ENCODE measurements around the gene CCL1.

Gene CCL1

DNA sequence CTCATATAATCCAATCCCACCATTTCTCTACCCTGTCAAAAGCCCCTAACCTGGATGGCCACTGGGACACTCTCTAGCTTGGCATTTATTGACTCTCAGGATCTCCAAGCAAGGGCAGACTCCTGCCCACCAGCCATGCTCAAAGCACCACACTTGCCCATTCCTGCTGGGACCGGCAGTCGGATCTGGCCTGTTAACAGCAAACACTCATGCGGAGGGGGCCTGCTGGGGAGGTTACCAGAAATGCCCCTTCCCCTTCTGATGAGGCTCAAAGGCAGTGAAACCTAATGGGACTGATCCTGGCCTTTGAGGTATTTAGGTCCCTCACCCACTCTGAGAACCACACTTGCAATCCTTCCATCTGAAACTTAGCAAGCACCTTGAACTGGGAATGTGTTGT is 6.5 kb upstream of the CCL1 start:
- Histone ChIP-seq H3K4me3 (ENCODE audit: extremely low read depth, insufficient read depth, low read length, poor library complexity, severe bottlenecking) (no peak overlapping the region), H3K9me3 (ENCODE audit: control insufficient read depth, low read length) (no peaks in the 10 kb centered on the region), H3K36me3 (ENCODE audit: control insufficient read depth, insufficient read depth, low read length) (no peaks in the 10 kb centered on the region), H3K4me1 (ENCODE audit: control insufficient read depth, insufficient read depth, low read length, poor library complexity, severe bottlenecking) (peaks cover 10% of the 10 kb centered on the region), H3K27ac (ENCODE audit: low read depth, low read length, severe bottlenecking) (no peak overlapping the region)
- WGBS, 2 experiments (ENCODE audit: insufficient coverage in 2 of 2), result 91 to 100% methylated on average over 3 of the region's 3 CpGs

DNA sequence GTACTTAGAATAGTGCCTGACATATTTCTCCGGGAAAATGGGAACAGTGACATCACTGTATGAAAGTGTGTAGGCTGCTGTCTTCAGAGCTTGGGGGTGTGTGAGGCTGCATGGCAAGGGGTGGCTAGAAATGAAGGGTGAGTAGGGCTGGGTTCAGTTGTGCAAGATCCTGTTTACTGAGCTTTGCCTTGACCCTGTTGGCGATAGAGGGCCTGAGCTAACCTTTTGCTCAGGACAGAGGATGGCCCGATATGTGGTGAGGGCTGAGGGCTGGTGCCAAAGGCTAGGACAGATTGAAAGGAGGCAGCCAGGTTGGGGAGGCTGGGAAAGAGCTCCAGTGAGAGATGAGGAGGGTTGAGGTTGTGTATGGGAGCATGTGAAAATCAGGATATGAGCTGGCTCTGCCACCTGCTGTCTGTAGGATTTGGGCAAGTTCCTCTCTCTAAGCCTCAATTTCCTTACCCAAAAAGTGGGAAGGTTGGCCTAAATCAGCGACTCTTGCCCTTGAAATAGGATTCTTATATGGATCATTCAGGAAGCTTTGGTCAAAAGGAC is 6.0 kb upstream of the CCL1 start:
- peaks cover 10% of the 10 kb centered on the region for H3K4me1 ChIP-seq (ENCODE audit: control insufficient read depth, insufficient read depth, low read length, poor library complexity, severe bottlenecking)
- WGBS, 2 experiments (ENCODE audit: insufficient coverage in 2 of 2), result 67 to 70% methylated on average over 4 of the region's 4 CpGs
- H3K27ac ChIP-seq (ENCODE audit: low read depth, low read length, severe bottlenecking), result no peak overlapping the region
- no peak overlapping the region for H3K4me3 ChIP-seq (ENCODE audit: extremely low read depth, insufficient read depth, low read length, poor library complexity, severe bottlenecking)
- H3K9me3 ChIP-seq (ENCODE audit: control insufficient read depth, low read length), result no peaks in the 10 kb centered on the region
- H3K36me3 ChIP-seq (ENCODE audit: control insufficient read depth, insufficient read depth, low read length), result no peaks in the 10 kb centered on the region

DNA sequence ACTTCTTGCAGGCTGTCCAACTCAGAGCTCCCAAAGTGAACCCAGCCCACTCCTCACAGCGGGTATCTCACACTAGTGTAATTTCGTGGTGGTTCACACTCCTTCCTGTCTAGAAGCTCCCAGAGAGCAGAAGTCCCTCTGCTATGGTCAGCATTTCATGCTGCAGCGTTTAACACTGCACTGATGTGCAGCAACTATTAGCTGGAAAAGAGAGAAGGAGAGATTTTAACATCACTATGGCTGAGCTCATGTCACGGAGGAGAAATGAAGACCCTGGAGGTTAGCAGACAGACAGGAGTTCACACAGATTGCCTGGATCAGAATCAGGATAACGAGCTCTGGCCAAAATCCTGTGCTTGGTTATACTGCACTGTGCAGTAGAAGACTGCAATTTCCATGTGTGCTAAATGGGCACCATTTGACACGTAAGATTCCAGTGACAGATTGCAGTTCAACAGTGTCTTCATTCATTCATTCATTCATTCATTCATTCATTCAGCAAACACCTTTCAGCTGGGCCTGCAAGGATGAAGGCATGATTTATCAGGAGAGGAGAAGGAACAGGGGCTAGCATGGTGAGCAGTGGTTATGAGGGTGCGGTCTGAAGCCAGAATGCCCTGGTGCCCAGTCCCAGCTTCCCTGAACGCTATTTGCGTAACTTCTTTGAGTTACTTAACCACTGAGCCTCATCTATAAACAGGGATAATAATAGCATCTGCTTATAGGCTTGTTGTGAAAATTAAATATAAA is 5.3 kb upstream of the CCL1 start:
- H3K4me1 ChIP-seq (ENCODE audit: control insufficient read depth, insufficient read depth, low read length, poor library complexity, severe bottlenecking), result peaks cover 10% of the 10 kb centered on the region
- no peak overlapping the region for H3K4me3 ChIP-seq (ENCODE audit: extremely low read depth, insufficient read depth, low read length, poor library complexity, severe bottlenecking)
- WGBS, 2 experiments (ENCODE audit: insufficient coverage in 2 of 2), result 82 to 89% methylated on average over 4 to 5 of the region's 9 CpGs
- no peaks in the 10 kb centered on the region for H3K9me3 ChIP-seq (ENCODE audit: control insufficient read depth, low read length)
- no peaks in the 10 kb centered on the region for H3K36me3 ChIP-seq (ENCODE audit: control insufficient read depth, insufficient read depth, low read length)
- no peak overlapping the region for H3K27ac ChIP-seq (ENCODE audit: low read depth, low read length, severe bottlenecking)

DNA sequence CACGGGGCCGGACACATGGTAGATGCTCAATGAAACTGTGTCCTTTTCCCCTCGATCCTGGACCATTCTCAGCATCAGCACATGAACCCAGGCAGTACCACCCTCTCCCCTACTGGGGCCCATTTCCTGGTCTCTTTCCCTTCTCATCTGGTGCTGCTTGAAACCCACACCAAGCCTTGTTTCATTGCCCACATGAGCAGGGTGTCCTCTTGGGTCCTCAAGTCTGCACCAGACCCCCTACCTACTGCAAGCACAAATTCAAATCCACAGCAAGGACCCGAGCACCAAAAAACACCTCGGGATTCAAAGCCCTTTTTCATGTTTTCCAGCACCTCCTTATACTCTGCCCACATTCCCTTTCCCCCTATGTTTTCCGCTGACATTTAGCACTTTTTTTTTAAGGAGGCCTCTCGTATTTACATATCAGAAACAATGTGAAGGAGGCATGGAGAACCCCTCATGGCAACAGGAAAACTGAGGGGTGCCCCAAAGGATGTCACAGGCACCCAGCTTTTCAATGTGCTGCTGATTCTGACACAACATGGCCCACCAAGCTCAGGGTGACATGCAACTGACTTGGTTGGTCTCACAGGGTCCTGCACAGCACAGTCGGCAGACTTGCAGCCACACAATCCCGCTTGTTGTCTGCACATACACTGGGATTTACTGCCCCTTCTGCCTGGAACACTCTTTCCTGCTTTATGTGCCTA is 4.6 kb upstream of the CCL1 start:
- WGBS, 2 experiments (ENCODE audit: insufficient coverage in 2 of 2), result 85 to 90% methylated on average over 8 to 9 of the region's 9 CpGs
- Histone ChIP-seq H3K4me1 (ENCODE audit: control insufficient read depth, insufficient read depth, low read length, poor library complexity, severe bottlenecking) (peaks cover 10% of the 10 kb centered on the region), H3K36me3 (ENCODE audit: control insufficient read depth, insufficient read depth, low read length) (no peaks in the 10 kb centered on the region), H3K27ac (ENCODE audit: low read depth, low read length, severe bottlenecking) (no peak overlapping the region), H3K9me3 (ENCODE audit: control insufficient read depth, low read length) (no peaks in the 10 kb centered on the region), H3K4me3 (ENCODE audit: extremely low read depth, insufficient read depth, low read length, poor library complexity, severe bottlenecking) (no peak overlapping the region)

DNA sequence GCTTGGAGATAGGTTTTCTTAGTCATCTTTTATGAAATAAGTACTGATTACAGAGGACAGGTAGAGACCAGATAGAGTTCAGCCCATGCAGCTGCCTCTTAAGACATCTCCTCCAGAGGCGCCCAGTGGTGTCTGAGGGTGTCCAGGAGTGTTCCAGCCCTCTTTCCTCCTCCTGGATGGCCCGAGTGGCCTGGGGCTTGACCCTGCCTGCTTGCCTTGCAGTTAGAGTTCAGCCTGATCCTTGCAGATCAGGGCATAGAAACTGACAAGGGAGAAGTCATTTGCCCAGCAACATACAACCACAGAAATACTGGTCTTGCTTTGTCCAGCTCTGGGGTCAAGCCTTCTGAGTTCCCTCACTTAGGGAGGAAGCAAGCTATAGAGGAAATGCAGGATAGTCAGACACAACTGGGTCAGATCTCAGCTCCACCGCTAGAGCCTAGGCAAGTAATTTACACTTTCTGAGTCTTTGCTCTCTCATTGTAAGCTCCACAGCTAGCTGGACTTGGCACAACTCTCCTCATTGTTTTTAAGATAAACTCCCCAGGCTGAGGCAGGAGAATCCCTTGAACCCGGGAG is 3.6 kb upstream of the CCL1 start:
- Histone ChIP-seq H3K4me1 (ENCODE audit: control insufficient read depth, insufficient read depth, low read length, poor library complexity, severe bottlenecking) (peaks cover 9% of the 10 kb centered on the region), H3K27ac (ENCODE audit: low read depth, low read length, severe bottlenecking) (no peak overlapping the region), H3K9me3 (ENCODE audit: control insufficient read depth, low read length) (no peaks in the 10 kb centered on the region), H3K36me3 (ENCODE audit: control insufficient read depth, insufficient read depth, low read length) (no peaks in the 10 kb centered on the region), H3K4me3 (ENCODE audit: extremely low read depth, insufficient read depth, low read length, poor library complexity, severe bottlenecking) (no peak overlapping the region)
- 83 to 100% methylated on average over 1 to 2 of the region's 4 CpGs for WGBS, 2 experiments (ENCODE audit: insufficient coverage in 2 of 2)

DNA sequence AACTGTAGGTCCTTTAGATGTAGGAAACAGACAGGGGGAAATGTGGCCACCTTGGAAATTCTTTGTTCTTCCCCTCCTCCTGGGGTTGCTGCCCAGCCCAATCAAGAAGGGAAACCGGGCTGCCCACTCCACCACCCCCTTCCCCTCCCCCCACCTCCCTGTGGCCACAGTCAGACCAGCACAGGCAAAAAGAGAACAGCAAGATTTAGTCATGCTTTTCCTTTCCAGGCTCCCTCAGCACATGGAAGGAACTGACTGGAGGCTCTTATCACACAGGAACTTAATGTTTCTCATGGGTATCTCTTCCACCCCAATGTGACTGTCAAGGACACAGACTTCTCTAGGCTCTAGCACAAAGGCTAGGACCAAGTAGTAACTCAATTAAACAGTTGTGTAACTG is 3.0 kb upstream of the CCL1 start:
- peaks cover 3% of the 10 kb centered on the region for H3K4me1 ChIP-seq (ENCODE audit: control insufficient read depth, insufficient read depth, low read length, poor library complexity, severe bottlenecking)
- no peaks in the 10 kb centered on the region for H3K9me3 ChIP-seq (ENCODE audit: control insufficient read depth, low read length)
- H3K36me3 ChIP-seq (ENCODE audit: control insufficient read depth, insufficient read depth, low read length), result no peaks in the 10 kb centered on the region
- H3K4me3 ChIP-seq (ENCODE audit: extremely low read depth, insufficient read depth, low read length, poor library complexity, severe bottlenecking), result no peak overlapping the region
- 20% methylated on average over 1 of the region's 1 CpG; no CpG with 5 or more reads in 1 of the 2 experiments for WGBS, 2 experiments (ENCODE audit: insufficient coverage in 2 of 2)
- H3K27ac ChIP-seq (ENCODE audit: low read depth, low read length, severe bottlenecking), result no peak overlapping the region

DNA sequence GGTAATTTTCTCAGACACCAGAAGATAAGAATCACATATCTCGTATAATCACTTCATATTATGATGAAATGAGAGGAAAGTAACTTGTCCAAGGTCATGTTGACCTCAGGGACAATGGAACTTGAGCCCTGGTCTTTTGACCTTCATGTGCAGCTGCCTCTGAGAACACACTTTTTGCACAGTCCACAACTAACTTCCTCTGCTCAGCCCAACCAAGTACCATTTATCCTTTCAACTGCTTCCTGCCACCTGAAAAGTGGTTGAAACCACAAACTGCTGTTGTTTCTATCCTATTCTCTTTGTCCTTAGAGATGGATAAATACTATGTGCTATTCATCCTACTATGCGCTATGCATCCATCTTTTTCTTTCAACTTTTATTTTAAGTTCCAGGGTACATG is 2.3 kb upstream of the CCL1 start:
- Histone ChIP-seq H3K4me1 (ENCODE audit: control insufficient read depth, insufficient read depth, low read length, poor library complexity, severe bottlenecking) (peaks cover 2% of the 10 kb centered on the region), H3K27ac (ENCODE audit: low read depth, low read length, severe bottlenecking) (no peak overlapping the region), H3K4me3 (ENCODE audit: extremely low read depth, insufficient read depth, low read length, poor library complexity, severe bottlenecking) (no peak overlapping the region), H3K9me3 (ENCODE audit: control insufficient read depth, low read length) (no peaks in the 10 kb centered on the region), H3K36me3 (ENCODE audit: control insufficient read depth, insufficient read depth, low read length) (no peaks in the 10 kb centered on the region)
- no CpG with 5 or more reads among the region's 2 CpGs for WGBS, 2 experiments (ENCODE audit: insufficient coverage in 2 of 2)

DNA sequence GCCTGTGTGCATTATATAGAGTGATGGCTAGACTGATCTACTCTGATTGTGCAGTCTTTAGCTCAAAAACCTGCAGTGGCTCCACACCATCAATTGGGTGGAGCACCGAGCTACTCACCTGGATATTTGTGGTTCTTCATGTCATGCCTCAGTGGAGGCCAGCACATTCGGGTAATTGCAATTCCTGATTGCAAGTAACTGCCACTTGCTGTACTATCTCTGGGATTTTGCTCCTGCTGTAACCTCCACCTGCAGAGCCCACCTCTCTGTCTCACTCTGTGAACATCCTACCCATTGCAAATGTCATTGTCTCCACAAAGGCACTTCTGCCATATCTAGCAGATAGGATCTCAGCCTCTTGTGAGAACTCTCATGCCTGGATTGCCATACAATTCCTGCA is 1.7 kb upstream of the CCL1 start:
- Histone ChIP-seq H3K27ac (ENCODE audit: low read depth, low read length, severe bottlenecking) (no peak overlapping the region), H3K9me3 (ENCODE audit: control insufficient read depth, low read length) (no peaks in the 10 kb centered on the region), H3K4me1 (ENCODE audit: control insufficient read depth, insufficient read depth, low read length, poor library complexity, severe bottlenecking) (peaks cover 2% of the 10 kb centered on the region), H3K36me3 (ENCODE audit: control insufficient read depth, insufficient read depth, low read length) (no peaks in the 10 kb centered on the region), H3K4me3 (ENCODE audit: extremely low read depth, insufficient read depth, low read length, poor library complexity, severe bottlenecking) (no peak overlapping the region)
- 79 to 95% methylated on average over 2 of the region's 2 CpGs for WGBS, 2 experiments (ENCODE audit: insufficient coverage in 2 of 2)

DNA sequence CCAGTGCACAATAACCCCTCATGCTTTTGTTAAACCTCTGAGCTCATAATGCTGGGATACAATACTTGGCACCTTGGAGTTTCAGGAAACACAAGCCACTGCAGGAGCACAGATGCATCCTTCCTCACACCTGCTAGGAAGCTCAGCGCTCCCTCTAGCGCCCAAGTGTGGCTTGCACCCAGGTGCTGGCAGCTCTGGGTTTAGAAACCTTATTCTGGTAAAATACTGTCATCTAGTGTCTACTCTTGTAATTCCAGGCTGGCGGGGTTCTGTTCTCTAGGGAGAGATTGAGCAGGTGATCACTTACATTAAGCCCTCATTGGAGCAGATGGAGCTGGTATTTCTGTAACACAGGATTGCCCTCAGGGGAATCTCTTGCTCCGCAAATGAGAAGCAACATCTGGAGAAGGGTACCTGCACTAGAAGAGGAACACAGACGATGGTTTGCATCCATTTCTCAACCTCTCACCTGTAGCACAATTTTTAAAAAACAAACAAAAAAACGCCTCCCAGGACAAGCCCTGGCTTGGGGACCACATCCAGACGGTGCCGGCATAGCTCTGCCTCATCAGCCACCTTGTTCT is 1.5 kb downstream of the CCL1 start:
- H3K36me3 ChIP-seq (ENCODE audit: control insufficient read depth, insufficient read depth, low read length), result no peaks in the 10 kb centered on the region
- no peaks in the 10 kb centered on the region for H3K9me3 ChIP-seq (ENCODE audit: control insufficient read depth, low read length)
- H3K4me3 ChIP-seq (ENCODE audit: extremely low read depth, insufficient read depth, low read length, poor library complexity, severe bottlenecking), result no peak overlapping the region
- no peak overlapping the region for H3K27ac ChIP-seq (ENCODE audit: low read depth, low read length, severe bottlenecking)
- H3K4me1 ChIP-seq (ENCODE audit: control insufficient read depth, insufficient read depth, low read length, poor library complexity, severe bottlenecking), result peaks cover under 1% of the 10 kb centered on the region
- 20 to 37% methylated on average over 5 to 7 of the region's 8 CpGs for WGBS, 2 experiments (ENCODE audit: insufficient coverage in 2 of 2)

DNA sequence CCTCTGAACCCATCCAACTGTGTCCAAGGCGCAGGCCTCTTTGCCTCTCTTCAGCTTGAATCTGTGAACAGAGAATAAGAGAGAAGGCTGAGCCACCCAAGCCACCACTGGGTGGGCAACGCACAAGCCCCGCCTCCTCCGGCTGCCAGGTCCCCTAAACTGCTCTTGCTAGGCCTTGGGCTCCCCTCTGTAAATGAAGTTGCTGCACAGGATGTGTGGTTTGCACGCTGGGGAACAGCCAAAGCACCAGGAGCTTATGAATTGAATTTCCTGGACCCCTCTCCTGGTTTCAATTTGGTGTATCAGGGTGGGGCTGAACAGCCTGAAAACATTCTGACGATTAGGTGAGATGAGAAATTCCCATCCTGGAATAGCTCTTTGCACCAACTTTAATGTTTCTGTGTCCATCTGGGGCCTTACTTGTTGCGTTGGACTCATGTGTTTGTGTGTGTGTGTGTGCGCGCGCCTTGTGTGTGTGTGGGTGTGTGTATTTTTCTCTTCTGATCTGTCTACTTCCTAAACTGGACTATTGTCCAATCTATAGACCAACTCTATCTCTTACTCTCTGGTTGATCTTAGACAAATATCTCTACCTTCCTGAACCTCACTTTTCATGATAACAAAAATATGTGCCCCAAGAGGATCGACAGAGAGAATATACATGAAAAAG is 2.3 kb downstream of the CCL1 start:
- H3K4me1 ChIP-seq (ENCODE audit: control insufficient read depth, insufficient read depth, low read length, poor library complexity, severe bottlenecking), result no peaks in the 10 kb centered on the region
- H3K36me3 ChIP-seq (ENCODE audit: control insufficient read depth, insufficient read depth, low read length), result no peaks in the 10 kb centered on the region
- no peak overlapping the region for H3K4me3 ChIP-seq (ENCODE audit: extremely low read depth, insufficient read depth, low read length, poor library complexity, severe bottlenecking)
- no peaks in the 10 kb centered on the region for H3K9me3 ChIP-seq (ENCODE audit: control insufficient read depth, low read length)
- WGBS, 2 experiments (ENCODE audit: insufficient coverage in 2 of 2), result 82 to 89% methylated on average over 5 to 6 of the region's 11 CpGs
- H3K27ac ChIP-seq (ENCODE audit: low read depth, low read length, severe bottlenecking), result no peak overlapping the region

All from mesodermal cell (in vitro differentiated cells).